SIG-M5 (cell line): ENCODE data around the gene ATG2A.

Experiments used
- DNase-seq: peaks from one replicate; lab custom pipeline; 2025; lab: John Stamatoyannopoulos, UW

Gene ATG2A

GRCh38 chr11:64923944-64924909 is 7.2 kb upstream of the ATG2A start, which contains the start of gene PPP2R5B:
Gene PPP2R5B, plus strand, starts transcription at chr11:64924689. Its CDS starts 1,046 bp downstream, at chr11:64925735.
- DNase-seq = peak; percentile 51

- no peak for DNase-seq
These were observed 6.2 kb upstream of the ATG2A start for GRCh38 chr11:64923151-64923661.

GRCh38 chr11:64921384-64921783 is 4.4 kb upstream of the ATG2A start:
- no peak for DNase-seq

GRCh38 chr11:64920124-64920523 is 3.1 kb upstream of the ATG2A start:
- no peak for DNase-seq

GRCh38 chr11:64919627-64920026 is 2.6 kb upstream of the ATG2A start:
- no peak for DNase-seq

- DNase-seq = no peak
These were observed 1.0 kb upstream of the ATG2A start for GRCh38 chr11:64918017-64918416.

GRCh38 chr11:64917663-64917995 is 620 bp upstream of the ATG2A start:
- no peak for DNase-seq

- no peak for DNase-seq
These were observed 802 bp downstream of the ATG2A start for GRCh38 chr11:64916040-64916774.

- no peak for DNase-seq
These were observed 1.6 kb downstream of the ATG2A start for GRCh38 chr11:64915376-64915887.

- DNase-seq = no peak
These were observed 2.9 kb downstream of the ATG2A start for GRCh38 chr11:64914123-64914522.

- no peak for DNase-seq
These were observed 3.8 kb downstream of the ATG2A start for GRCh38 chr11:64913171-64913727.

GRCh38 chr11:64911689-64912088 is 5.3 kb downstream of the ATG2A start:
- DNase-seq = no peak

GRCh38 chr11:64911142-64911541 is 5.9 kb downstream of the ATG2A start:
- DNase-seq = no peak

GRCh38 chr11:64910451-64911093 is 6.4 kb downstream of the ATG2A start:
- no peak for DNase-seq

- no peak for DNase-seq
These were observed 7.2 kb downstream of the ATG2A start for GRCh38 chr11:64909653-64910343.

GRCh38 chr11:64908766-64909165 is 8.2 kb downstream of the ATG2A start:
- no peak for DNase-seq

GRCh38 chr11:64906314-64906635 is 10.7 kb downstream of the ATG2A start:
- DNase-seq = no peak

- DNase-seq = no peak
These were observed 11.3 kb downstream of the ATG2A start for GRCh38 chr11:64905516-64906313.

GRCh38 chr11:64903291-64903833 is 13.6 kb downstream of the ATG2A start:
- no peak for DNase-seq
